Retinal pigment epithelial cell (primary cell): Measurements from ENCODE around the gene SLC25A48.

Experiments used
- DNase-seq: peaks from one replicate; pipeline ENCODE4 v3.0.0-alpha.2; 2010; ENCODE audit warnings: low read depth
- H3K4me3 ChIP-seq: 2 replicates; pipeline ENCODE4 v1.5.1; 2011; ENCODE audit warnings: mild to moderate bottlenecking, low read length, control low read depth, moderate library complexity
- TF ChIP-seq, protein P1 (sequence below): conservative IDR thresholded peaks from 2 replicates; pipeline ENCODE4 v1.5.1; 2011; ENCODE audit warnings: low read depth, low read length, control low read depth, inconsistent platforms

Gene SLC25A48

DNA sequence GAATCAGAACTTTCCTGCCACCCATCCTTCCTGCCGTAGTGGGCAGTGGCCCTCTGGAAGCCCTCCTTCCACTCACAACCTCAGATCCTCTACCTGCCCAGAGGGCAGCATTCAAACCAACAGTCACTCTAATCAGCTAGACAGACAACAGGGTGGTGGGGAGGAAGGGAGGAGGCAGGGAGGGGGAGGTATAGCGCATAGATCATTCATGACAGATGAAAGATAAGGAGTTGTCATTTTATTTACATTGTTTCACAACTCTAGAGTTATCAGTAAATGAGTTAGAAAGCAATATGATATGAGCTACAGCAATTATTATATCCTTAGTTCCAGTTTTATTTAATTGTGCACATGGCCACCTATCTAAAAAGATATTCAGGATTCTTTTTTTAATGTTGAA lies 60.3 kb downstream of the SLC25A48 start:
- H3K4me3 ChIP-seq = no peak overlapping the region
- DNase-seq = no peak
- TF ChIP-seq, protein P1, sequence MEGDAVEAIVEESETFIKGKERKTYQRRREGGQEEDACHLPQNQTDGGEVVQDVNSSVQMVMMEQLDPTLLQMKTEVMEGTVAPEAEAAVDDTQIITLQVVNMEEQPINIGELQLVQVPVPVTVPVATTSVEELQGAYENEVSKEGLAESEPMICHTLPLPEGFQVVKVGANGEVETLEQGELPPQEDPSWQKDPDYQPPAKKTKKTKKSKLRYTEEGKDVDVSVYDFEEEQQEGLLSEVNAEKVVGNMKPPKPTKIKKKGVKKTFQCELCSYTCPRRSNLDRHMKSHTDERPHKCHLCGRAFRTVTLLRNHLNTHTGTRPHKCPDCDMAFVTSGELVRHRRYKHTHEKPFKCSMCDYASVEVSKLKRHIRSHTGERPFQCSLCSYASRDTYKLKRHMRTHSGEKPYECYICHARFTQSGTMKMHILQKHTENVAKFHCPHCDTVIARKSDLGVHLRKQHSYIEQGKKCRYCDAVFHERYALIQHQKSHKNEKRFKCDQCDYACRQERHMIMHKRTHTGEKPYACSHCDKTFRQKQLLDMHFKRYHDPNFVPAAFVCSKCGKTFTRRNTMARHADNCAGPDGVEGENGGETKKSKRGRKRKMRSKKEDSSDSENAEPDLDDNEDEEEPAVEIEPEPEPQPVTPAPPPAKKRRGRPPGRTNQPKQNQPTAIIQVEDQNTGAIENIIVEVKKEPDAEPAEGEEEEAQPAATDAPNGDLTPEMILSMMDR = no peak

DNA sequence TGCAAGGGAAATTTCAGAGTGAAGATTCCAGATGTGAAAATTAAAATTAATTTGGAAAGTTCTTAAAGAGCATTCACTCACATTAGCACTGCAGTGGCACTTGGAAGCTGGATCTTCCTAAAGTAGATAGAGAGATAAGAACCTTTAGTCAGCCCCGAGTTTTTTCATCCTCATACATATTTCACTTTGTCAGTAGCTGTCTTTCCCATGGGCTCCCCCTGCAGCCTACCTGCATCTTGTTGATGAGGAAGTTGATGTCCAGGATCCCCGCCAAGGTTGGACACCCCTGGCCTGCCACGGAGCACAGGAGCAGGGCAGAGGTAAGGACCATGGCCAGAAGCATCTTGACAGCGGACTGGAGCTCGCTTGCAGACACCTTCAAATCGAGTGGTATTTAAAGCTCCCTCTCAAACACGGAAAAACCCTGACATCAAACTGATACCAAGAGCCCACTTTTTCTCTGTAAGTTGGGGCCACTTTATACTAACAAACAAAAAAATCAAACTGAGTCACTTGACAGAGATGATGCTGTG lies 61.1 kb downstream of the SLC25A48 start, which contains the start of gene IL9:
Gene IL9 (minus strand): TSS at position 368 of the 533 bp plus-strand sequence. CDS start 25 bp downstream, at position 343.
- H3K4me3 ChIP-seq = no peak within 1 kb of the TSS
- TF ChIP-seq, protein P1 = no peak
- no peak for DNase-seq

DNA sequence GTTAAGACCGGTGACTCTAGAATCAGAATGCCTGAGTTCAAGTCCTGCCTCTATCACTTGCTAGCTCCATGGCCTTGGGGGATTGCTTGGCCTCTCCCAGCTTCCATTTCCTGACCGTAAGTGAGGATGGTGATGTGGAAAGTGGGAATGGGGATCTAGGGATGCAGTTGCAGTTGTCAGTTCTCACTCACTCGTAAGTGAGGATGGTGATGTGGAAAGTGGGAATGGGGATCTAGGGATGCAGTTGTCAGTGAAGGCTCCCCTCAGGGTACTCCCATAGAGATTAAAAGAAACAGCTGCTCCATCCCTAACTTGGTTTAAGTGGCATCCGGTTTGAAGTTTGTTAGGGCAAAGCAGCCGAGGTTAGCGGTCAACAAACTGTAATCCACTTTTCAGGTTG lies 64.2 kb downstream of the SLC25A48 start:
- TF ChIP-seq, protein P1 = no peak

DNA sequence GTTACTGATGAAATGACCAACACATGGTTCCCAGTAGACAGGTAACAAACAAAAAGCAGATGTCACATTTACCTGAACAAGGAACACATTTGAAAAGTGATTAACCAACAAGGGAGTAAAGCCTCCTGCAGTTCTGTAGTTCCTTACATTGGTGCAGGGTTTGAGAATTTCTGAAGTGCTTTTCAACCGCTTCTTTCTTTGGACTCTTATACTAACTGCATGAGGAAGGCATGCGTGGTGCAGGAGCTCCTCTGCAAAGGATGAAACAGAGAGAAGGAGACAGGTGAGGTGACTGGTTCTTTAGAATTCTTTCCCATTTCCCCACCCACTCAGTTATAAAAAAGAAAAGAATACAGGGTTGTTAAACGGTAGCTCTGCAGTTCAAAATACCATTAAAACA lies 65.8 kb downstream of the SLC25A48 start:
- DNase-seq = no peak
- no peak overlapping the region for H3K4me3 ChIP-seq
- TF ChIP-seq, protein P1 = no peak

More for the DNA sequence above, 64.2 kb downstream of the SLC25A48 start:
- no peak for DNase-seq
- no peak overlapping the region for H3K4me3 ChIP-seq

DNA sequence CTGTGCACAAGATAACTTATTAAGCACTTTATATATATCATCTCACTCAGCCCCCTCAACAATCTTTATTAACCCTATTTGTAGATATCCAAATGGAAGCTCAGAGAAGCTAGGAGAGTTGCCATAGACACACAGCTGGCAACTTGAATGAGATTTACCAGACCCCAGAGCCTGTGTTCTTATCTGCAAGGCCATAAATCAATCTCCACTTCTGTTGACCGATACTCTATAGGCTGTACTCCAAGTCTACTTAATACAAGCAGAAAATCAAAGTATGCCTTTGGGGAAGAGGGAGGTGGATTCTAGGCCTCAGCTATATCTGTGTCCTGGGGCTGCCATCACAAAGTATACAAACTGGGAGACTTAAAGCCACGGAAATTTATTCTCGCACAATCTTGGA lies 67.2 kb downstream of the SLC25A48 start:
- TF ChIP-seq, protein P1 = no peak
- no peak for DNase-seq
- H3K4me3 ChIP-seq = no peak overlapping the region

DNA sequence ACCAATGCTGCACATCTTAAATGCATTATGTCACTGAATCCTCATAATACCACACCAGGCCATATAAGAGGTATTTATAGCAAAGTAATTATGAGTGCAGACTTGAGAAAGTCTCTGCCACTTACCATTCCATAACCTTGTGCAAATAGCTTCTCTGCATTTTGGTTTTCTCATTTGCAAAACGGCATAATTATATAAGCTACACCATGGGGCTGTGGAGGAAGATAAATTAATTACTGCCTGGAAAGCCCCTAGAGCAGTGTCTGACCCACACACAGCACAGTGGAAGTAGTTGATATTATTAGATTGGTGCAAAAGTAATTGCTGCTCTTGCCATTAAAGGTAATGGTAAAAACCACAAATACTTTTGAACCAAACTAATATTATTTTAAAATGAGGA lies 70.7 kb downstream of the SLC25A48 start:
- no peak for DNase-seq
- no peak overlapping the region for H3K4me3 ChIP-seq
- TF ChIP-seq, protein P1 = no peak
